GM12873 (cell line): ENCODE data around the gene PLEKHG5.

Experiments
- CTCF ChIP-seq: IDR thresholded peaks from 2 replicates; pipeline ENCODE4 v1.5.1; 2012; ENCODE audit warnings: low read depth, mild to moderate bottlenecking, moderate library complexity, low read length, control low read depth; ENCODE audit not compliant: insufficient read depth; ENCODE audit errors: missing control alignments

The PLEKHG5 gene

GRCh38 chr1:6464514-6464836 lies 27.0 kb downstream of the PLEKHG5 start:
- TF ChIP-seq CTCF, result no peak

- TF ChIP-seq CTCF, result no peak
Measured at GRCh38 chr1:6463120-6463412, 28.4 kb downstream of the PLEKHG5 start.

- TF ChIP-seq CTCF, result no peak
Measured at GRCh38 chr1:6462412-6463119, 28.9 kb downstream of the PLEKHG5 start.

GRCh38 chr1:6461538-6462411 lies 29.7 kb downstream of the PLEKHG5 start:
- TF ChIP-seq CTCF, result no peak

- TF ChIP-seq CTCF, result no peak
Measured at GRCh38 chr1:6461051-6461530, 30.4 kb downstream of the PLEKHG5 start.

- TF ChIP-seq CTCF, result no peak
Measured at GRCh38 chr1:6460301-6461050, 31.0 kb downstream of the PLEKHG5 start.

- TF ChIP-seq CTCF, result no peak
Measured at GRCh38 chr1:6459850-6460265, 31.6 kb downstream of the PLEKHG5 start.
